WTC11 (cell line): Measurements from ENCODE around the gene CLOCK. TPM values are rescaled to one million over a fixed set of nuclear protein-coding genes. Genes with fewer than 3 reads are reported as not detected.
A peak's percentile ranks its signal among the peaks of the same experiment; 100 is the strongest.

Experiments
- ATAC-seq: fragments of 200-7000 bp; cut with Tn5 transposase; 2 replicates; pipeline ENCODE4 v1.10.0; 2021; ENCODE audit warnings: mild to moderate bottlenecking, moderate library complexity
- CTCF ChIA-PET: fragments of 300-600 bp; sonication (Branson Sonifier 250); formaldehyde crosslinking; loops from one replicate; lab custom pipeline; 2021; ENCODE audit warnings: antibody characterized with exemption; lab: Charles Lee
- POLR2A ChIA-PET: fragments of 350-600 bp; sonication (Branson Sonifier 250); formaldehyde crosslinking; loops from one replicate; lab custom pipeline; 2021; ENCODE audit warnings: antibody characterized with exemption; lab: Charles Lee
- DNase-seq: peaks from one replicate; pipeline ENCODE4 v3.0.0; 2021; ENCODE audit warnings: low spot score
- H3K27ac Mint-ChIP-seq: 2 replicates; pipeline ENCODE4 v1.8.0; 2021; ENCODE audit warnings: mixed read lengths
- H3K27me3 Mint-ChIP-seq: 2 replicates; pipeline ENCODE4 v1.8.0; 2021; ENCODE audit warnings: low read depth, mild to moderate bottlenecking, moderate library complexity, mixed read lengths
- H3K36me3 Mint-ChIP-seq: 2 replicates; pipeline ENCODE4 v1.8.0; 2021; ENCODE audit warnings: mixed read lengths
- H3K4me1 Mint-ChIP-seq: 2 replicates; pipeline ENCODE4 v1.8.0; 2022; ENCODE audit warnings: mixed read lengths
- H3K4me3 Mint-ChIP-seq: 2 replicates; pipeline ENCODE4 v1.8.0; 2021; ENCODE audit warnings: mild to moderate bottlenecking, moderate library complexity, mixed read lengths
- H3K9me3 Mint-ChIP-seq: 2 replicates; pipeline ENCODE4 v1.8.0; 2021; ENCODE audit warnings: mixed read lengths
- AR ChIP-seq: fragments of 250-450 bp; sonication (Bioruptor Pico); IDR thresholded peaks from 2 replicates; pipeline ENCODE4 v1.9.0; 2021; ENCODE audit warnings: mild to moderate bottlenecking
- CBFB ChIP-seq: sonication (generic); formaldehyde crosslinking; IDR thresholded peaks from 2 replicates; pipeline ENCODE4 v1.8.1; 2022; ENCODE audit warnings: mild to moderate bottlenecking, low read depth, missing genetic modification reagents
- EMX1 ChIP-seq: fragments of 250-450 bp; sonication (Bioruptor Pico); IDR thresholded peaks from 2 replicates; pipeline ENCODE4 v1.8.0; 2021; ENCODE audit warnings: mild to moderate bottlenecking
- ETV6 ChIP-seq: sonication (generic); formaldehyde crosslinking; IDR thresholded peaks from 2 replicates; pipeline ENCODE4 v1.8.1; 2022; ENCODE audit warnings: mild to moderate bottlenecking, missing genetic modification reagents
- FOXK1 ChIP-seq: sonication (generic); formaldehyde crosslinking; IDR thresholded peaks from 2 replicates; pipeline ENCODE4 v1.8.0; 2022; ENCODE audit warnings: mild to moderate bottlenecking, moderate library complexity, missing genetic modification reagents
- GRHL2 ChIP-seq: fragments of 250-450 bp; sonication (Bioruptor Pico); IDR thresholded peaks from 2 replicates; pipeline ENCODE4 v1.8.0; 2022; ENCODE audit warnings: mild to moderate bottlenecking, moderate library complexity; ENCODE audit not compliant: insufficient replicate concordance, severe bottlenecking
- JAZF1 ChIP-seq: fragments of 250-450 bp; sonication (Bioruptor Pico); IDR thresholded peaks from 2 replicates; pipeline ENCODE4 v1.9.0; 2021; ENCODE audit warnings: moderate library complexity, mild to moderate bottlenecking, inconsistent platforms
- MXD4 ChIP-seq: fragments of 250-450 bp; sonication (Bioruptor Pico); IDR thresholded peaks from 2 replicates; pipeline ENCODE4 v1.8.0; 2021; ENCODE audit warnings: mild to moderate bottlenecking, moderate library complexity, borderline replicate concordance
- NFATC4 ChIP-seq: fragments of 250-450 bp; sonication (Bioruptor Pico); IDR thresholded peaks from 2 replicates; pipeline ENCODE4 v1.9.0; 2021; ENCODE audit warnings: mild to moderate bottlenecking
- SMAD4 ChIP-seq: sonication (generic); formaldehyde crosslinking; IDR thresholded peaks from 2 replicates; pipeline ENCODE4 v1.8.0; 2022; ENCODE audit warnings: mild to moderate bottlenecking, missing genetic modification reagents
- ZNF232 ChIP-seq: sonication (generic); formaldehyde crosslinking; IDR thresholded peaks from 2 replicates; pipeline ENCODE4 v1.8.0; 2022; ENCODE audit warnings: mild to moderate bottlenecking, missing genetic modification reagents
- ZNF416 ChIP-seq: fragments of 250-450 bp; sonication (Bioruptor Pico); IDR thresholded peaks from 2 replicates; pipeline ENCODE4 v1.9.0; 2021; ENCODE audit warnings: mild to moderate bottlenecking, inconsistent platforms
- total RNA-seq: library from RNA; stranded (reverse); gene quantifications from 3 replicates; pipeline ENCODE4 v1.2.3, GENCODE V29; 2021
- TF ChIP-seq, protein P1 (sequence below): sonication (generic); formaldehyde crosslinking; IDR thresholded peaks from 2 replicates; pipeline ENCODE4 v1.8.1; 2023; ENCODE audit warnings: mild to moderate bottlenecking, missing genetic modification reagents, borderline replicate concordance
- TF ChIP-seq, protein P2 (sequence below): sonication (generic); formaldehyde crosslinking; IDR thresholded peaks from 2 replicates; pipeline ENCODE4 v1.8.1; 2023; ENCODE audit warnings: mild to moderate bottlenecking, missing genetic modification reagents, moderate library complexity
- TF ChIP-seq, protein P3 (sequence below): fragments of 250-450 bp; sonication (Bioruptor Pico); IDR thresholded peaks from 2 replicates; pipeline ENCODE4 v1.8.0; 2021; ENCODE audit warnings: mild to moderate bottlenecking
- TF ChIP-seq, protein P4 (sequence below): sonication (generic); formaldehyde crosslinking; IDR thresholded peaks from 2 replicates; pipeline ENCODE4 v1.8.1; 2023; ENCODE audit warnings: mild to moderate bottlenecking, moderate library complexity, missing genetic modification reagents

CLOCK gene
- total RNA-seq, 1 experiment from 2014 or later = 18.6 TPM

- no peak for ATAC-seq
- POLR2A ChIA-PET = no interaction called here
- H3K27ac Mint-ChIP-seq = no peak overlapping the region
- CTCF ChIA-PET = no interaction called here
- H3K4me1 Mint-ChIP-seq = peaks cover 15% of the 10 kb centered on the region
- no peak for TF ChIP-seq ZNF416 (CRISPR knock-in tag)
- no peak for TF ChIP-seq FOXK1 (CRISPR knock-in tag)
- TF ChIP-seq, protein P1, sequence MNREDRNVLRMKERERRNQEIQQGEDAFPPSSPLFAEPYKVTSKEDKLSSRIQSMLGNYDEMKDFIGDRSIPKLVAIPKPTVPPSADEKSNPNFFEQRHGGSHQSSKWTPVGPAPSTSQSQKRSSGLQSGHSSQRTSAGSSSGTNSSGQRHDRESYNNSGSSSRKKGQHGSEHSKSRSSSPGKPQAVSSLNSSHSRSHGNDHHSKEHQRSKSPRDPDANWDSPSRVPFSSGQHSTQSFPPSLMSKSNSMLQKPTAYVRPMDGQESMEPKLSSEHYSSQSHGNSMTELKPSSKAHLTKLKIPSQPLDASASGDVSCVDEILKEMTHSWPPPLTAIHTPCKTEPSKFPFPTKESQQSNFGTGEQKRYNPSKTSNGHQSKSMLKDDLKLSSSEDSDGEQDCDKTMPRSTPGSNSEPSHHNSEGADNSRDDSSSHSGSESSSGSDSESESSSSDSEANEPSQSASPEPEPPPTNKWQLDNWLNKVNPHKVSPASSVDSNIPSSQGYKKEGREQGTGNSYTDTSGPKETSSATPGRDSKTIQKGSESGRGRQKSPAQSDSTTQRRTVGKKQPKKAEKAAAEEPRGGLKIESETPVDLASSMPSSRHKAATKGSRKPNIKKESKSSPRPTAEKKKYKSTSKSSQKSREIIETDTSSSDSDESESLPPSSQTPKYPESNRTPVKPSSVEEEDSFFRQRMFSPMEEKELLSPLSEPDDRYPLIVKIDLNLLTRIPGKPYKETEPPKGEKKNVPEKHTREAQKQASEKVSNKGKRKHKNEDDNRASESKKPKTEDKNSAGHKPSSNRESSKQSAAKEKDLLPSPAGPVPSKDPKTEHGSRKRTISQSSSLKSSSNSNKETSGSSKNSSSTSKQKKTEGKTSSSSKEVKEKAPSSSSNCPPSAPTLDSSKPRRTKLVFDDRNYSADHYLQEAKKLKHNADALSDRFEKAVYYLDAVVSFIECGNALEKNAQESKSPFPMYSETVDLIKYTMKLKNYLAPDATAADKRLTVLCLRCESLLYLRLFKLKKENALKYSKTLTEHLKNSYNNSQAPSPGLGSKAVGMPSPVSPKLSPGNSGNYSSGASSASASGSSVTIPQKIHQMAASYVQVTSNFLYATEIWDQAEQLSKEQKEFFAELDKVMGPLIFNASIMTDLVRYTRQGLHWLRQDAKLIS (CRISPR knock-in tag) = no peak
- no peak for TF ChIP-seq JAZF1
- TF ChIP-seq GRHL2 = no peak
- no peak for TF ChIP-seq EMX1 (CRISPR knock-in tag)
- TF ChIP-seq CBFB (CRISPR knock-in tag) = no peak
- no peak for TF ChIP-seq NFATC4
- TF ChIP-seq AR = no peak
- TF ChIP-seq ZNF232 (CRISPR knock-in tag) = no peak
- H3K36me3 Mint-ChIP-seq = peaks cover 7% of the 10 kb centered on the region
- H3K4me3 Mint-ChIP-seq = no peak overlapping the region
- no peak for DNase-seq
- H3K9me3 Mint-ChIP-seq = peaks cover 9% of the 10 kb centered on the region
- no peaks in the 10 kb centered on the region for H3K27me3 Mint-ChIP-seq
These were observed 60.9 kb downstream of the CLOCK start for GRCh38 chr4:55485821-55486220.

DNA sequence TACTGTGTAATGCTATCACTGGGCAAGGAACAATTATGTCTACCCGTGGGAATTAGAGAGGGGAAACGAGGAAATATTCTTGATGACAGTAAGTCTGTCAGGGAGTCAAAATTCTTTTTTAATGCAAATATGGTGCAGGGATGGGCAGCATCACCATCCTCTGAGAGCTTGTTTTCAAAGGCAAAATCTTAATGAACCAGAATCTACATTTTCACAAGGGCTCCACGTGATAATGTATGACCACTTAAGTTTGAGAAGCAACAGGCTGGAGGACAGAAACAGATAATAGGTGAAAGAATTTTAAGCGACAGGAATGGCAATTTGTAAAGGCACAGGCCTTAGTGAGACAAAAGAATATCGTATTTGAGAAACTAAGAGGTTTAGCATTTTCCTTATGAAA lies 63.4 kb downstream of the CLOCK start:
- CTCF ChIA-PET = no interaction called here
- Mint-ChIP-seq H3K27ac (peak overlapping the region; percentile 88), H3K4me1 (peaks cover 20% of the 10 kb centered on the region), H3K4me3 (no peak overlapping the region), H3K36me3 (no peaks in the 10 kb centered on the region), H3K27me3 (no peaks in the 10 kb centered on the region), H3K9me3 (no peaks in the 10 kb centered on the region)
- no peak; the same call in 1 of the 2 replicates for ATAC-seq
- no peak for DNase-seq
- POLR2A ChIA-PET = no interaction called here
- TF ChIP-seq, protein P2, sequence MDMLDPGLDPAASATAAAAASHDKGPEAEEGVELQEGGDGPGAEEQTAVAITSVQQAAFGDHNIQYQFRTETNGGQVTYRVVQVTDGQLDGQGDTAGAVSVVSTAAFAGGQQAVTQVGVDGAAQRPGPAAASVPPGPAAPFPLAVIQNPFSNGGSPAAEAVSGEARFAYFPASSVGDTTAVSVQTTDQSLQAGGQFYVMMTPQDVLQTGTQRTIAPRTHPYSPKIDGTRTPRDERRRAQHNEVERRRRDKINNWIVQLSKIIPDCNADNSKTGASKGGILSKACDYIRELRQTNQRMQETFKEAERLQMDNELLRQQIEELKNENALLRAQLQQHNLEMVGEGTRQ (CRISPR knock-in tag) = peak; percentile 44; the same call in 1 of the 2 replicates
- no peak for TF ChIP-seq SMAD4
- TF ChIP-seq, all 79 proteins: peak for 1

GRCh38 chr4:55475394-55476243 lies 71.1 kb downstream of the CLOCK start:
- no peak for DNase-seq
- Mint-ChIP-seq H3K36me3 (peaks cover 26% of the 10 kb centered on the region), H3K4me1 (peaks cover 14% of the 10 kb centered on the region), H3K27ac (no peak overlapping the region), H3K27me3 (no peaks in the 10 kb centered on the region), H3K9me3 (peaks cover 16% of the 10 kb centered on the region), H3K4me3 (no peak overlapping the region)
- POLR2A ChIA-PET = no interaction called here
- CTCF ChIA-PET = no interaction called here
- no peak for ATAC-seq
- TF ChIP-seq, protein P3, sequence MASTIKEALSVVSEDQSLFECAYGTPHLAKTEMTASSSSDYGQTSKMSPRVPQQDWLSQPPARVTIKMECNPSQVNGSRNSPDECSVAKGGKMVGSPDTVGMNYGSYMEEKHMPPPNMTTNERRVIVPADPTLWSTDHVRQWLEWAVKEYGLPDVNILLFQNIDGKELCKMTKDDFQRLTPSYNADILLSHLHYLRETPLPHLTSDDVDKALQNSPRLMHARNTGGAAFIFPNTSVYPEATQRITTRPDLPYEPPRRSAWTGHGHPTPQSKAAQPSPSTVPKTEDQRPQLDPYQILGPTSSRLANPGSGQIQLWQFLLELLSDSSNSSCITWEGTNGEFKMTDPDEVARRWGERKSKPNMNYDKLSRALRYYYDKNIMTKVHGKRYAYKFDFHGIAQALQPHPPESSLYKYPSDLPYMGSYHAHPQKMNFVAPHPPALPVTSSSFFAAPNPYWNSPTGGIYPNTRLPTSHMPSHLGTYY (CRISPR knock-in tag) = no peak
- no peak for TF ChIP-seq MXD4 (CRISPR knock-in tag)
- TF ChIP-seq, protein P4, sequence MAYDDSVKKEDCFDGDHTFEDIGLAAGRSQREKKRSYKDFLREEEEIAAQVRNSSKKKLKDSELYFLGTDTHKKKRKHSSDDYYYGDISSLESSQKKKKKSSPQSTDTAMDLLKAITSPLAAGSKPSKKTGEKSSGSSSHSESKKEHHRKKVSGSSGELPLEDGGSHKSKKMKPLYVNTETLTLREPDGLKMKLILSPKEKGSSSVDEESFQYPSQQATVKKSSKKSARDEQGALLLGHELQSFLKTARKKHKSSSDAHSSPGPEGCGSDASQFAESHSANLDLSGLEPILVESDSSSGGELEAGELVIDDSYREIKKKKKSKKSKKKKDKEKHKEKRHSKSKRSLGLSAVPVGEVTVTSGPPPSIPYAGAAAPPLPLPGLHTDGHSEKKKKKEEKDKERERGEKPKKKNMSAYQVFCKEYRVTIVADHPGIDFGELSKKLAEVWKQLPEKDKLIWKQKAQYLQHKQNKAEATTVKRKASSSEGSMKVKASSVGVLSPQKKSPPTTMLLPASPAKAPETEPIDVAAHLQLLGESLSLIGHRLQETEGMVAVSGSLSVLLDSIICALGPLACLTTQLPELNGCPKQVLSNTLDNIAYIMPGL (CRISPR knock-in tag) = no peak
- no peak for TF ChIP-seq ETV6 (CRISPR knock-in tag)
- TF ChIP-seq NFATC4 = no peak
